Suprapubic skin (tissue), 4 donors: ENCODE results near the gene EIF2B1.

Source experiments
- CTCF ChIP-seq, 2 donors: fragments of 200-600 bp in 1 of 2; fragments of 450-650 bp in 1 of 2; sonication (generic) in 1 of 2; IDR thresholded peaks; one replicate each; pipeline ENCODE4 v1.5.1; 2016 to 2019; ENCODE audit warnings: antibody characterized with exemption in 2 of 2, mild to moderate bottlenecking in 1 of 2, moderate library complexity in 1 of 2
- EP300 ChIP-seq: sonication (generic); formaldehyde crosslinking; IDR thresholded peaks from one replicate; pipeline ENCODE4 v1.6.1; 2017; ENCODE audit warnings: antibody characterized with exemption
- POLR2A ChIP-seq, 2 donors: fragments of 450-650 bp; IDR thresholded peaks; one replicate each; pipeline ENCODE4 v1.6.1; 2017; ENCODE audit warnings: antibody characterized with exemption in 2 of 2, mild to moderate bottlenecking in 2 of 2, moderate library complexity in 2 of 2
- POLR2AphosphoS5 ChIP-seq, 3 donors: sonication (generic); formaldehyde crosslinking; IDR thresholded peaks; one replicate each; pipeline ENCODE4 v1.6.1; 2017; ENCODE audit warnings: antibody characterized with exemption in 3 of 3

GRCh38 chr12:123573870-123574269 lies 59.6 kb downstream of the EIF2B1 start:
- no peak for TF ChIP-seq POLR2A (IDR thresholded peaks at IDR 0.05)
- TF ChIP-seq CTCF (IDR thresholded peaks at IDR 0.05), result no peak
- no peak for TF ChIP-seq POLR2AphosphoS5 (IDR thresholded peaks at IDR 0.05)
- no peak for TF ChIP-seq EP300
